HFF-Myc (cell line): ENCODE measurements around the gene BRAT1.

ENCODE experiments used
- DNase-seq: peaks from one replicate; pipeline ENCODE4 v3.0.0-alpha.2; 2011; ENCODE audit warnings: low read depth; ENCODE audit errors: extremely low read depth
- H3K4me3 ChIP-seq: replicated peaks from 2 replicates; pipeline ENCODE4 v1.5.1; 2011; ENCODE audit warnings: low read depth, mild to moderate bottlenecking, control low read depth, low read length
- CTCF ChIP-seq: IDR thresholded peaks from 2 replicates; pipeline ENCODE4 v1.5.1; 2012; ENCODE audit warnings: mild to moderate bottlenecking, low read depth, low read length, control low read depth; ENCODE audit errors: missing control alignments

Gene BRAT1

GRCh38 chr7:2522780-2523433 lies 32.4 kb downstream of the BRAT1 start:
- H3K4me3 ChIP-seq, result peak overlapping the region; percentile 65
- TF ChIP-seq CTCF, result no peak
- DNase-seq, result no peak

- peak overlapping the region; percentile 65 for H3K4me3 ChIP-seq
- DNase-seq, result no peak
- TF ChIP-seq CTCF, result no peak
Observed at GRCh38 chr7:2521952-2522591, 33.3 kb downstream of the BRAT1 start.

- peak overlapping the region; percentile 65 for H3K4me3 ChIP-seq
- no peak for DNase-seq
- no peak for TF ChIP-seq CTCF
Observed at GRCh38 chr7:2521341-2521745, 34.0 kb downstream of the BRAT1 start.

- no peak for TF ChIP-seq CTCF
- H3K4me3 ChIP-seq, result peak overlapping the region; percentile 65
- DNase-seq, result no peak
Observed at GRCh38 chr7:2520761-2521290, 34.5 kb downstream of the BRAT1 start.

- no peak for DNase-seq
- peak overlapping the region; percentile 65 for H3K4me3 ChIP-seq
- TF ChIP-seq CTCF, result no peak
Observed at GRCh38 chr7:2520131-2520760, 35.1 kb downstream of the BRAT1 start.

- peak within 1 kb of the TSS; percentile 65 for H3K4me3 ChIP-seq
- DNase-seq, result peak; percentile 57
- no peak for TF ChIP-seq CTCF
Observed at GRCh38 chr7:2519119-2519930, 36.0 kb downstream of the BRAT1 start, which contains the start of gene LFNG. LFNG (plus strand) TSS chr7:2519774; CDS start chr7:2519862, 88 bp downstream.
